HG03108 (cell line): ENCODE results near the gene SH3PXD2A.
"Not testable (repeated sequence)": the region's sequence is repeated elsewhere in the genome, so short reads cannot be mapped to it uniquely, and the experiment has no call there.

Experiments used
- ATAC-seq: cut with Tn5 transposase; IDR thresholded peaks from one replicate; pipeline ENCODE4 v1.9.1; 2021; ENCODE audit warnings: moderate library complexity; ENCODE audit not compliant: unreplicated experiment

SH3PXD2A gene

DNA sequence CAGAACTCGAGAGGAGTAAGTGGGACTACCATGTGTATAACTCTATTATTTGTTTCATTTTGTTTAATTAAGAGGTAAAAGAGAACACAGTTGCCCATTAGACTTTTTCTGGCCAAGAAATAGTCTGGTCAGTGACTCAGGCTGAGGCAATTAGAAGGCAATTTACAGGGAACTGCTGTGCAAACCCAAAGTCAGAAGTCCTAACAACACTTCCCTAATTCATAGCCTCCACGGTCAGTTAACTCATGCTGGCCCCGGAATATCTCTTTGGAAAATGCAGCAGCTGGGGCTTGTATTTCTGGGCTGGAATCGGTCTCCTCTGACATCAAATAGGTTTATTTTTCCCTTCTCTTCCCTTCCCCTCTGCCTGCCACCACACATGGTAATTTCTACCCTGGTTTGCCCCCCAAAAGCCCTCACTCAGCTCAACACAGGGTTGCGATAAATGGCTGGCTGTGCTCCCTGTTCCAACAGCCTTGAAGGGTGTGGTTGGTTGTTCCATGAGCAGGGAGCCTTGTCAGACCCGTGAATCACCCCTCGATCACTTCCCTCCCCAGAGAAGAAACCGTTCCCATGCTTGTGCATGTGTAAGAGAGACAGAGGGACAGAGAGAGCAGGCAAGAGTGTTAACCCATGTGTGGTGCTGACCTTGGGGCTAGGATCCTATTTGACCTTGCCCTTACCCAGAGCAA, 5.3 kb downstream of the SH3PXD2A start:
- no peak for ATAC-seq

- no peak for ATAC-seq
Observed at GRCh38 chr10:103849212-103849877, 6.0 kb downstream of the SH3PXD2A start.

DNA sequence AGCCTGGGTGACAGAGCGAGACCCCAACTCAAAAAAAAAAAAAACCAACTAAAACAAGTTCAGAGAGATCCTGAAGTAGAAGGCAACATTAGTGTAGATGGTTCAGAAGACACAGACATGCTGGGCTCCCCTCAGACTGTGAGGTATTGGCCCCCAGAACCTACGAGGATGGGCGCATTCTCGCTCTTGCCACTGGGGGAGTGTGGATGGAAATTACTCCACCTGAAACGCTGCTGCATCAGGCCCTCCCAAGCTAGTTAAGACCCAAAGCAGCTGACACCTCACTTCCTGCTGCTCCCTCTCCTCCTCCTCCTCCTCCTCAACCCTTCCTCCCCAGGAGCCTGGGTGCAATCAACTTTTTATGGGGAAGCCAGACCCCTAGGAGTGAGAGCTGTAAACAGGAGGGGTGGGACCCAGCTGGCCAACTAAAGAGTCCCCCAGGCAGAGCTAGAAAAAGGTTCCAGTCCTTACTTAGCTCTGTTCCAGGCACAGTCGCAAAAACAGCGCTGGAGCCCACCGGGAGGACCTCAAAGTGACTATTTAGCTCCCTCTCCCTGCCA, 7.4 kb downstream of the SH3PXD2A start:
- ATAC-seq = no peak

- ATAC-seq = no peak
Observed at GRCh38 chr10:103847346-103847745, 8.0 kb downstream of the SH3PXD2A start.

- ATAC-seq = no peak
Observed at GRCh38 chr10:103845972-103846371, 9.4 kb downstream of the SH3PXD2A start.

- not testable (repeated sequence) for ATAC-seq
Observed at GRCh38 chr10:103845346-103845745, 10.0 kb downstream of the SH3PXD2A start.

GRCh38 chr10:103843854-103844570, 11.4 kb downstream of the SH3PXD2A start:
- ATAC-seq = no peak

GRCh38 chr10:103843045-103843444, 12.3 kb downstream of the SH3PXD2A start:
- ATAC-seq = no peak

- ATAC-seq = no peak
Observed at GRCh38 chr10:103842605-103843004, 12.8 kb downstream of the SH3PXD2A start.

DNA sequence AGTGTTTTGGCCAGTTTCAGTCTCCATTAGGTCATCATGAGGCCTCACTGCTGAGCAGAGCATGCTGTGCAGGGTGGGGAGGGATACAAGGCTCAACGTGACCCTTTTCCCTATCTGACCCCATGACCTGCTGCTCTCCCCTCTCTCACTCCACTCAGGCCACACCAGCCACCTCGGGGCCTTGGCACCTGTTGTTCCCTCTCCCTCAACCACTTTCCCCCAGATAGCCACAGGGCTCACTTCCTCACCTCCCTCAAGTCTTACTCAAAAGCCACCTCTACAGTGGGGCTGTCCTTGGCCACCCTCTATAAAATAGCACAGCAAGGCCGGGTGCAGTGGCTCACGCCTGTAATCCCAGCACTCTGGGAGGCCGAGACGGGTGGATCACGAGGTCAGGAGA, 13.9 kb downstream of the SH3PXD2A start:
- no peak for ATAC-seq

DNA sequence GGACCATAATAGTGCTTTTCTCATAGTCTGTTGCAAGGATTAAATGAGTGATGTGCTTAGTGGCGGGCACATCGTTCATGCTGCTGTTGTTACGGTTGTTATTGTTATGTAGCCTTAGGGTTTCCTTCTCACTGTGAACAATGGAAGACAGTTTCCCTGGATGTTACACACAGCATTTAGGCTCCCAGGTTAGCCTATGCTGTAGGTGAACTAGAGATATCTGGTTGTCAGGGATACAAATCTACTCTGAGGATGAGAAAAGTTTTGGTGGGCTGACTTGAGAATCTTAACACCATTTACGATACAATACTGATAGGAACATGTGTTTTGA, 14.7 kb downstream of the SH3PXD2A start:
- no peak for ATAC-seq

DNA sequence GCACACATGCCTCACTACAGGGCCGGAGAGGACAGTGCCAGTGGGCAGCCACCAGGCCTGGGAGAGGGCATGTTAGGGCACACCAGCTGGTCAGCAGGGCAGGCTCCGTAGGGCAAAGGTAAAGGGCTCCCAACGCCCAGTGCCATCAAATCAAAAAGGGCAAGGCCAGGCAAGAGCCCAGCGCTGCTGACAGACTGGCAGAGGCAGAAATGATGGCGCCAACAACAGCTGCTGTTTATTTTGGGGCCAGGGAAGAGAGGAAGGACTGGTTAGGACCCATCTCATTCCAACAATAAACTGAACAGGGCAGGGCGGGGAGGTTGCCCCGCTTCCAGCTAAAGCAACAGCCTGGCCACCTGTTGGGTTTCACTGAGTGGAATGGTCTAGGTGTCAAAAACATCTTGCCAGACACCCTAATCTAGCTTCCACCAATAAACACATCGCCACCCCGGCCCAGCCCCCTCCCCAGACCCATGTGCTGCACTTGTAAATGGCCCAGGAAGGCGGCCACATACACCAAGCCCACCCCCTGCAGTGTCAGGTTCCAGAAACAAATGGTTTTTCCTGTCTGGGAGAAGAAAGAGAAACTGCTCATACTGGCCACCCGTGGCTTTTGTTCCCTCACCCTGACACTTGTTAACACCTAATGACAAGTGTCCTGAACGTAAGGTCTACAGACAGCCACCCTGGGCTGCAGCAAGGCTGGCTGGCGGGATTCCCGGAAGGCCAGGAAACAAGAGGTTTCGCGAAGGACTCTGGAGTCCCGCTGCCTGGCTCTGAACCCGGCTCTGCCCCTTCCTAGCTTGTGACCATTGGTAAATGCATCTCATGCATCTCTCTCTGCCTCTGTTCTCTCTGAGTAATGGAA, 15.3 kb downstream of the SH3PXD2A start:
- no peak for ATAC-seq

DNA sequence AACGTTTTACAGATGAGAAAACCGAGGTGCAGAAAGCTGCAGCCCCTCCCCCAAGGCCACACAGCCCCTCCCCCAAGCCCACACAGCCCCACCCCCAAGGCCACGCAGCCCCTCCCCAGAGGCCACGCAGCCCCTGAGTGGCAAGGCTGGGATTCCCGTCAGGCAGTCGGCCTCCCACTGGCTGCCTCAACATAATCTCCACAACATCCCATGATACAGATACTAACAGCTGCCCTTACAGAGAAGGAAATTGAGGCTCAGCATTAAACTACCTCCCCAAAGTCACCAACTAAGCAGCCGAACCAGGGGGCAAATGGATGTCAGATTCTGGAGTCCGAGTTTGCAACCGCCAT, 15.9 kb downstream of the SH3PXD2A start:
- ATAC-seq = no peak

- no peak for ATAC-seq
Observed at GRCh38 chr10:103838862-103839518, 16.4 kb downstream of the SH3PXD2A start.

DNA sequence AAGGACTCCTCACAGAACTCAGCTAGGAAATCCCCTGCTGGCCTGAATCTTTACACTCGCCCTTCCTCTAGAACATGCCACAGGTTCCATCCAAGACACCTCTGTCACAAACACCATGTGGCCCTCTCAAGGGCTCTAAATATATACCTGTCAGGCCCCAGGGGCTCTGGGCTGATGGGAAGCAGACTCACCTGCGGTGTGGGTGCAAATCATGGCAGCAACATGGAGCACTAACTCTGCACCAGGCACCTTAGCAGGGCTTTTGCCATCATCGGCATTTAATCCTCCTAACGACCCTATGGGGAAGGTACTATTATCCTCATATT, 17.3 kb downstream of the SH3PXD2A start:
- ATAC-seq = no peak

DNA sequence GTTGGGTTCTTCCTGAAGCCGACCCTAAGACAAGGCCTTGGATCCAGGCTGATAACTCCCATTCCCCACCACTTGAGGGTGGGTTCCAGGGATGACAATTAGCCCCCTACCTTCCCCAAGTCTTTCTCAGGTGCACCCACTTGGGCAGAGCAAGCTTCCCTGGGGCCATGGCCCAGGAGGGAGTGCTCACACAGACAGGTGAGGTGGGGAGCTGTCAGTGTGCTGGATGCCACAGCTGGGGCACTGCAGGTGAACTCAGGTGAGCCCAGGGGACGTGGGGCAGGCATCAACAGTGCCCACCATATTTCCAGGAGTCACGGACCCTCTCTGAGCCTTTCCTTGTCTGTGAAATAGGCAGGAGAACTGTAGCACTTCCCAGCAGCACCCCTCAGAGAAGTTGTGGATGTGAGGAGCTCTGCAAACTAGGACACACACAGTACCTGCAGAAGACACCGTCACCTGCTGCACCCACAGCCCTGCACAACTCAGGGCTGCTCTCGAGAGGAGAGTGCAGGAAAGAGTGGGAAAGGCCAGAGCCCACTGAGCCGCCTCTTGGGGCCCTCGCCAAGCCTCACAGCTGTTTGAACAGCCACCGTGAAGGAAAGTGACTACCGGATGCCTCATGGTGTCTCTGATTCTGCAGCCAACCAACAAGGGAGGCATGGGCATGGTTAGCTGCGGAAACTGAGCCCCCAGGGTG, 17.9 kb downstream of the SH3PXD2A start:
- no peak for ATAC-seq

DNA sequence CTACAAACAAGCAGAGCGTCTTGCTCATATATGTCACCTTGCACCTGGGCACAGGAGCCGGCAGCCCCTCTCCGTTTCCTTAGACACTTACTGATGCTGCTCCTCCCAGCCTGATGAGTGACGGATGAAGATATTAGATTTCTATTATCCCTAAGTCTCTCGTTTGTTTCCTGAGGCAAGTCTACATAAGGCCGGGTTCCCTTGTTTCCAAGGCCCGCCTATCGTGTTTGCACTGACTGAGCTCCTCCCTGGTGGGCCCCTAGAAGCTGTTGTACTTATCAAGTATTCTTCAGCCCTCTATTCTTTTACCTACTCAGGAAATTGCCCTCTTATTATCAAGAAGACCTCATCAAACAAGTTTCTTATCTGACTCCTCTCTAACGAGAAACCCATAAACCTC, 18.5 kb downstream of the SH3PXD2A start:
- ATAC-seq = no peak

DNA sequence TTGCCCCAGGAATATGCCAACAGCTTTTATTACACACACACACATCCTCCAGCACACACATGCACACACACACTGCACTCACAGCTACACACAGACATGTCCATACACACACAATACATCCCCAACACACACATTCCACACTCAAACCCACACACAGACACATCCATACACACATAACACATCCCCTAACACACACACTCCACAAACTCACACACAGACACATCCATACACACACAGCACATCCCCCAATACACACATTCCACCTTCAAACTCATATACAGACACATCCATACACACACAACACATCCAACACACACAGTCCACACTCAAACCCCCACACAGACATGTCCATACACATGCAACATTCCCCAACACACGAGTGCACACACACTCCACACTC, 19.1 kb downstream of the SH3PXD2A start:
- no peak for ATAC-seq

- ATAC-seq = no peak
Observed at GRCh38 chr10:103835096-103836050, 20.0 kb downstream of the SH3PXD2A start.
